Stimulated activated naive CD8-positive, alpha-beta T cell treated with anti-CD3 and anti-CD28 coated beads, Interleukin-15, amount 100 ng/mL, for 72 hours (primary cell): ENCODE results near the gene CCL20.

Experiments
- ATAC-seq: fragments of 150-1000 bp; cut with Tn5 transposase; 2 replicates; pipeline ENCODE4 v1.10.0; 2021; ENCODE audit warnings: mild to moderate bottlenecking, moderate library complexity
- DNase-seq, 2 donors: peaks; one replicate each; pipeline ENCODE4 v3.0.0; 2021 to 2022
- H3K27ac Mint-ChIP-seq, 2 donors: one replicate each; pipeline ENCODE4 v1.8.0; 2022; ENCODE audit warnings: mild to moderate bottlenecking in 2 of 2, mixed read lengths in 2 of 2, moderate library complexity in 2 of 2
- H3K27me3 Mint-ChIP-seq: one replicate; pipeline ENCODE4 v1.8.0; 2022; ENCODE audit warnings: mixed read lengths
- H3K4me1 Mint-ChIP-seq: one replicate; pipeline ENCODE4 v1.8.0; 2022; ENCODE audit warnings: mild to moderate bottlenecking, mixed read lengths
- H3K4me3 Mint-ChIP-seq, 2 donors: one replicate each; pipeline ENCODE4 v1.8.0; 2022; ENCODE audit warnings: mild to moderate bottlenecking in 2 of 2, mixed read lengths in 2 of 2, moderate library complexity in 1 of 2
- H3K9me3 Mint-ChIP-seq, 2 donors: one replicate each; pipeline ENCODE4 v1.8.0; 2022; ENCODE audit warnings: mixed read lengths in 2 of 2

Gene CCL20

GRCh38 chr2:227813562-227814353 lies at the start of gene CCL20:
CCL20 (plus strand) TSS chr2:227813842; CDS start chr2:227813912, 70 bp downstream.
- peaks cover 26% of the 10 kb centered on the region for H3K4me1 Mint-ChIP-seq
- no peak within 1 kb of the TSS for H3K4me3 Mint-ChIP-seq
- H3K27me3 Mint-ChIP-seq = peaks cover 7% of the 10 kb centered on the region
- peak within 1 kb of the TSS in 1 of 2 donors; percentile 93 for H3K27ac Mint-ChIP-seq
- no peaks in the 10 kb centered on the region for H3K9me3 Mint-ChIP-seq
- ATAC-seq (no peak), DNase-seq (no peak)

- ATAC-seq = no peak
- no peak overlapping the region for H3K27ac Mint-ChIP-seq
- peaks cover 6% of the 10 kb centered on the region for H3K4me1 Mint-ChIP-seq
- no peaks in the 10 kb centered on the region for H3K27me3 Mint-ChIP-seq
- no peak overlapping the region for H3K4me3 Mint-ChIP-seq
- H3K9me3 Mint-ChIP-seq = no peaks in the 10 kb centered on the region
- no peak for DNase-seq
Measured at GRCh38 chr2:227765788-227766372, 47.8 kb upstream of the CCL20 start.

GRCh38 chr2:227766373-227766883 lies 47.2 kb upstream of the CCL20 start:
- no peaks in the 10 kb centered on the region for H3K9me3 Mint-ChIP-seq
- H3K4me3 Mint-ChIP-seq = no peak overlapping the region
- peaks cover 6% of the 10 kb centered on the region for H3K4me1 Mint-ChIP-seq
- DNase-seq (peak; percentile 59 to 61), ATAC-seq (peak; percentile 87)
- H3K27ac Mint-ChIP-seq = no peak overlapping the region
- H3K27me3 Mint-ChIP-seq = no peaks in the 10 kb centered on the region

GRCh38 chr2:227767830-227768229 lies 45.8 kb upstream of the CCL20 start:
- Mint-ChIP-seq H3K4me3 (no peak overlapping the region), H3K27ac (no peak overlapping the region), H3K9me3 (no peaks in the 10 kb centered on the region), H3K27me3 (no peaks in the 10 kb centered on the region), H3K4me1 (peaks cover 6% of the 10 kb centered on the region)
- DNase-seq = no peak
- ATAC-seq = no peak

GRCh38 chr2:227772197-227772661 lies 41.4 kb upstream of the CCL20 start:
- no peaks in the 10 kb centered on the region for H3K27me3 Mint-ChIP-seq
- H3K4me3 Mint-ChIP-seq = no peak overlapping the region
- no peak for DNase-seq
- no peak overlapping the region for H3K27ac Mint-ChIP-seq
- no peak for ATAC-seq
- H3K4me1 Mint-ChIP-seq = peaks cover 35% of the 10 kb centered on the region
- H3K9me3 Mint-ChIP-seq = no peaks in the 10 kb centered on the region

GRCh38 chr2:227772932-227773331 lies 40.7 kb upstream of the CCL20 start:
- Mint-ChIP-seq H3K27me3 (no peaks in the 10 kb centered on the region), H3K27ac (no peak overlapping the region), H3K4me3 (no peak overlapping the region), H3K9me3 (no peaks in the 10 kb centered on the region), H3K4me1 (peaks cover 37% of the 10 kb centered on the region)
- no peak for DNase-seq
- no peak for ATAC-seq

GRCh38 chr2:227774011-227774624 lies 39.5 kb upstream of the CCL20 start:
- ATAC-seq = peak; percentile 28
- Mint-ChIP-seq H3K4me1 (peaks cover 37% of the 10 kb centered on the region), H3K4me3 (no peak overlapping the region), H3K27me3 (peaks cover 9% of the 10 kb centered on the region), H3K9me3 (no peaks in the 10 kb centered on the region), H3K27ac (peak overlapping the region in 1 of 2 donors; percentile 33)
- DNase-seq = peak in 1 of 2 donors; percentile 12

GRCh38 chr2:227774895-227775842 lies 38.5 kb upstream of the CCL20 start:
- ATAC-seq (peak; percentile 42), DNase-seq (no peak)

GRCh38 chr2:227780981-227781615 lies 32.5 kb upstream of the CCL20 start:
- Mint-ChIP-seq H3K4me3 (no peak overlapping the region), H3K9me3 (no peaks in the 10 kb centered on the region)

More at GRCh38 chr2:227774895-227775842, 38.5 kb upstream of the CCL20 start:
- Mint-ChIP-seq H3K4me1 (peaks cover 37% of the 10 kb centered on the region), H3K9me3 (no peaks in the 10 kb centered on the region), H3K27me3 (peaks cover 9% of the 10 kb centered on the region), H3K4me3 (peak overlapping the region in 1 of 2 donors; percentile 19), H3K27ac (peak overlapping the region in 1 of 2 donors; percentile 58)

GRCh38 chr2:227781841-227782240 lies 31.8 kb upstream of the CCL20 start:
- H3K4me3 Mint-ChIP-seq = no peak overlapping the region
- no peak for ATAC-seq
- H3K4me1 Mint-ChIP-seq = peaks cover 26% of the 10 kb centered on the region
- H3K27ac Mint-ChIP-seq = no peak overlapping the region
- H3K9me3 Mint-ChIP-seq = no peaks in the 10 kb centered on the region
- no peak for DNase-seq
- H3K27me3 Mint-ChIP-seq = peaks cover 27% of the 10 kb centered on the region

More at GRCh38 chr2:227780981-227781615, 32.5 kb upstream of the CCL20 start:
- no peak for DNase-seq
- Mint-ChIP-seq H3K27me3 (peaks cover 21% of the 10 kb centered on the region), H3K4me1 (peaks cover 32% of the 10 kb centered on the region), H3K27ac (no peak overlapping the region)
- ATAC-seq = no peak

- peak overlapping the region in 1 of 2 donors; percentile 29 for H3K27ac Mint-ChIP-seq
- peak overlapping the region; percentile 65 to 70 for H3K4me3 Mint-ChIP-seq
- H3K9me3 Mint-ChIP-seq = no peaks in the 10 kb centered on the region
- ATAC-seq (no peak), DNase-seq (no peak)
- peaks cover 37% of the 10 kb centered on the region for H3K27me3 Mint-ChIP-seq
- peaks cover 20% of the 10 kb centered on the region for H3K4me1 Mint-ChIP-seq
Measured at GRCh38 chr2:227782804-227783203, 30.8 kb upstream of the CCL20 start.

- ATAC-seq = peak; percentile 92
- Mint-ChIP-seq H3K27me3 (peaks cover 40% of the 10 kb centered on the region), H3K27ac (peak overlapping the region in 1 of 2 donors; percentile 41), H3K9me3 (no peaks in the 10 kb centered on the region), H3K4me3 (peak overlapping the region; percentile 65 to 70), H3K4me1 (peaks cover 20% of the 10 kb centered on the region)
- peak; percentile 26 to 30 for DNase-seq
Measured at GRCh38 chr2:227783404-227784138, 30.1 kb upstream of the CCL20 start.

GRCh38 chr2:227785293-227785692 lies 28.3 kb upstream of the CCL20 start:
- Mint-ChIP-seq H3K4me1 (peaks cover 20% of the 10 kb centered on the region), H3K9me3 (no peaks in the 10 kb centered on the region), H3K27ac (no peak overlapping the region), H3K27me3 (peaks cover 42% of the 10 kb centered on the region), H3K4me3 (no peak overlapping the region)
- DNase-seq (no peak), ATAC-seq (no peak)

- Mint-ChIP-seq H3K4me3 (no peak overlapping the region), H3K4me1 (peaks cover 7% of the 10 kb centered on the region), H3K27ac (no peak overlapping the region), H3K9me3 (no peaks in the 10 kb centered on the region), H3K27me3 (peaks cover 52% of the 10 kb centered on the region)
- DNase-seq (no peak), ATAC-seq (no peak)
Measured at GRCh38 chr2:227788561-227789018, 25.1 kb upstream of the CCL20 start.
